ENCODE measurements around the gene PTTG1IP2. TPM values are rescaled to one million over a fixed set of nuclear protein-coding genes. Genes with fewer than 3 reads are reported as not detected.

The PTTG1IP2 gene
- total RNA-seq = not detected in 2 replicates

GRCh38 chr7:90469554-90469953 lies at the start of gene PTTG1IP2:
TSS of gene PTTG1IP2 (plus strand) at chr7:90469639. CDS start at chr7:90469787, 148 bp downstream.
- no peak for DNase-seq

GRCh38 chr7:90421651-90422050 lies 47.8 kb upstream of the PTTG1IP2 start:
- no peak for DNase-seq

GRCh38 chr7:90424720-90425119 lies 44.7 kb upstream of the PTTG1IP2 start:
- no peak for DNase-seq

- DNase-seq = no peak
These were observed 44.1 kb upstream of the PTTG1IP2 start for GRCh38 chr7:90425376-90425775.

GRCh38 chr7:90430614-90431460 lies 38.6 kb upstream of the PTTG1IP2 start:
- DNase-seq = no peak

- no peak for DNase-seq
These were observed 36.7 kb upstream of the PTTG1IP2 start for GRCh38 chr7:90432752-90433151.

GRCh38 chr7:90433221-90433620 lies 36.2 kb upstream of the PTTG1IP2 start:
- no peak for DNase-seq

- DNase-seq = peak; percentile 64
These were observed 23.8 kb upstream of the PTTG1IP2 start for GRCh38 chr7:90445633-90446032.

- DNase-seq = no peak
These were observed 23.1 kb upstream of the PTTG1IP2 start for GRCh38 chr7:90446137-90446899.

- no peak for DNase-seq
These were observed 16.1 kb upstream of the PTTG1IP2 start for GRCh38 chr7:90453259-90453891.

- DNase-seq = no peak
These were observed 15.5 kb upstream of the PTTG1IP2 start for GRCh38 chr7:90453931-90454330.

- DNase-seq = peak; percentile 63
These were observed 14.0 kb upstream of the PTTG1IP2 start for GRCh38 chr7:90455163-90456030.

- DNase-seq = no peak
These were observed 11.3 kb upstream of the PTTG1IP2 start for GRCh38 chr7:90458104-90458503.

GRCh38 chr7:90459888-90460287 lies 9.6 kb upstream of the PTTG1IP2 start:
- peak; percentile 11 for DNase-seq

GRCh38 chr7:90461219-90461618 lies 8.2 kb upstream of the PTTG1IP2 start:
- DNase-seq = no peak

- DNase-seq = peak; percentile 39
These were observed 6.2 kb upstream of the PTTG1IP2 start for GRCh38 chr7:90463151-90463628.

- DNase-seq = no peak
These were observed 3.6 kb upstream of the PTTG1IP2 start for GRCh38 chr7:90465816-90466215.

- DNase-seq = no peak
These were observed 3.5 kb downstream of the PTTG1IP2 start for GRCh38 chr7:90472805-90473540.

- no peak for DNase-seq
These were observed 4.4 kb downstream of the PTTG1IP2 start for GRCh38 chr7:90473814-90474213.

- DNase-seq = peak; percentile 79
These were observed 5.1 kb downstream of the PTTG1IP2 start for GRCh38 chr7:90474284-90475210.

Measured in dermis blood vessel endothelial cell (primary cell).